Measurements from ENCODE around the gene DNMBP.
"Not testable (repeated sequence)": the region's sequence is repeated elsewhere in the genome, so short reads cannot be mapped to it uniquely, and the experiment has no call there.

Gene DNMBP

DNA sequence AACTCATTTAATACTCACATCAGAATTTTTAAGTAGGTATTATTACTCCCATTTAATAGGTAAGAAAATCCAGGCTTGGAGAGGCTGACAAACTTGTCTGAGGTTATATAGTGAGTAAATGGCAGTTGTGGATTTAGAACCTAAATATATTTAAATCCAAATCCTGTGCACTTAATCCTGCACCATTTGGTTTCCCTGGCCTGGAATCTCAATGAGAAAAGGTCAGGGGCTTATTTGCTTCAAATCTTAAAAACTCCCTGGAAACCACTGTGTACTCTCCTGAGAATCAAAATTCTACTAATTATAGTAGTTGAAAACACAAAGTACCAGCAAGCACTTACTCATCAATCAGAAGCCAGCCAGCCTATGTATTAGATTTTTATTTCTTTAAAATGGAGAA lies 97.7 kb downstream of the DNMBP start:
- TF ChIP-seq POLR2A (IDR thresholded peaks at IDR 0.05; ENCODE audit: low read length) (no peak), GATA1 (IDR thresholded peaks at IDR 0.05; ENCODE audit: low read depth, low read length) (no peak)
- DNase-seq: no peak

DNA sequence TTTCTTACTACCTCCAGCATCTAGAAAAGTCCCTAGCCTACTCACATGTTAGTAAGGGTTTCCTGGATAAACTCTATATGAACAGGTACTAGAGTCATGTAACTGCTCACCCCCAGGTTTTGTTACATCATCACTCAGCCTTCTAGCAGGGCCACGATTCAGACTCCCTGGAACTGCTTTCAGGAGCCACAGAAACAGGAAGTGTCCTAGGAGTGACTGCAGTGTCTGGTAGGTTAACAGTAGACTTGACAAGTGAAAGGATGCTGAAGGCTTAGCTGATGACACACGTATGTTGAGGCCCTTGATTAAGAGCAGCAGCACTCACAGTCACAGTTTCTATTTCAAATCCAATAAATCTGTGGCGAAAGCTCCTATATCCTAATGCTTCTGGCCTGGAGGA lies 101.2 kb downstream of the DNMBP start:
- TF ChIP-seq GATA1 (IDR thresholded peaks at IDR 0.05; ENCODE audit: low read depth, low read length) (no peak), POLR2A (IDR thresholded peaks at IDR 0.05; ENCODE audit: low read length) (no peak)
- no peak for DNase-seq

- no peak for DNase-seq
Observed at GRCh38 chr10:99906470-99906869, 103.3 kb downstream of the DNMBP start.

GRCh38 chr10:99905971-99906370 lies 103.8 kb downstream of the DNMBP start:
- no peak for DNase-seq
- no peak for TF ChIP-seq POLR2A (IDR thresholded peaks at IDR 0.05; ENCODE audit: low read length)

More at GRCh38 chr10:99906470-99906869, 103.3 kb downstream of the DNMBP start:
- TF ChIP-seq GATA1 (IDR thresholded peaks at IDR 0.05; ENCODE audit: low read depth, low read length) (no peak), POLR2A (IDR thresholded peaks at IDR 0.05; ENCODE audit: low read length) (no peak)

GRCh38 chr10:99895867-99896266 lies 113.9 kb downstream of the DNMBP start:
- no peak for DNase-seq
- no peak for TF ChIP-seq GATA1 (IDR thresholded peaks at IDR 0.05; ENCODE audit: low read depth, low read length)
- TF ChIP-seq POLR2A (IDR thresholded peaks at IDR 0.05; ENCODE audit: low read length): no peak

DNA sequence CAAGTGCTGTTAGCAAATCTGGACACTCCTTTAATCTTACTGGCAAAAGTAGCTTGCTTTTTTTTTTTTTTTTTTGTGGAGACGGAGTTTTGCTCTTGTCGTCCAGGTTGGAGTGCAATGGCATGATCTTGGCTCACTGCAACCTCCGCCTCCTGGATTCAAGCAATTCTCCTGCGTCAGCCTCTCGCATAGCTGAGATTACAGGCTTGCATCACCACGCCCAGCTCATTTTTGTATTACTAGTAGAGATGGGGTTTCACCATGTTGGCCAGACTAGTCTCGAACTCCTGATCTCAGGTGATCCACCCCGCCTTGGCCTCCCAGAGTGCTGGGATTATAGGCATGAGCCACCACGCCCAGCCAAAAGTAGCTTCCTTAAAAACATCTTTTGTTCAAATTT lies 114.7 kb downstream of the DNMBP start:
- DNase-seq: not testable (repeated sequence)

DNA sequence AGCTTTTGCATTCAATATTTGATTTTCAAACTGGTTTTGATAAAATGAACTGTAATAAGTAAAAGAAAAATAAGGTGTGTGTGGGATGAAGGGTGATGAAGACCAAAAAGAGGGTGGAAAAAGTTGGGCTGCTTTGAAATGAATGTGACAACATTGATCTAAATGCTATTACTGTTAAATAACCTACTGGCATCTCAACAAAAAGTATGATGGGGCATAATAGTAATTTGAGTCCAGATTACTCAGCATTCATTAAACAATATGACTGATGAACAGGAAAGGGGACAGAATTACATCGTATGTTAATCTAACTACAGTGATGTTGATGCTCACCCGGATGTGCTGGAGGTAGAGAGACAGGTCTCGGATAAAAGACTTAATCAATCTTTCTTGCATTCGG lies 115.1 kb downstream of the DNMBP start:
- no peak for DNase-seq
- no peak for TF ChIP-seq POLR2A (IDR thresholded peaks at IDR 0.05; ENCODE audit: low read length)
- TF ChIP-seq GATA1 (IDR thresholded peaks at IDR 0.05; ENCODE audit: low read depth, low read length): no peak

GRCh38 chr10:99888622-99889021 lies 121.1 kb downstream of the DNMBP start:
- no peak for TF ChIP-seq GATA1 (IDR thresholded peaks at IDR 0.05; ENCODE audit: low read depth, low read length)
- no peak for DNase-seq

- no peak for DNase-seq
- TF ChIP-seq POLR2A (IDR thresholded peaks at IDR 0.05; ENCODE audit: low read length) (no peak), GATA1 (IDR thresholded peaks at IDR 0.05; ENCODE audit: low read depth, low read length) (no peak)
Observed at GRCh38 chr10:99883523-99883922, 126.2 kb downstream of the DNMBP start.

GRCh38 chr10:99881371-99881770 lies 128.4 kb downstream of the DNMBP start:
- no peak for DNase-seq
- TF ChIP-seq POLR2A (IDR thresholded peaks at IDR 0.05; ENCODE audit: low read length) (no peak), GATA1 (IDR thresholded peaks at IDR 0.05; ENCODE audit: low read depth, low read length) (no peak)

- no peak for DNase-seq
- TF ChIP-seq POLR2A (IDR thresholded peaks at IDR 0.05; ENCODE audit: low read length) (no peak), GATA1 (IDR thresholded peaks at IDR 0.05; ENCODE audit: low read depth, low read length) (no peak)
Observed at GRCh38 chr10:99880080-99880835, 129.5 kb downstream of the DNMBP start.

GRCh38 chr10:99875473-99875872 lies 134.3 kb downstream of the DNMBP start:
- TF ChIP-seq POLR2A (IDR thresholded peaks at IDR 0.05; ENCODE audit: low read length) (no peak), GATA1 (IDR thresholded peaks at IDR 0.05; ENCODE audit: low read depth, low read length) (no peak)
- no peak for DNase-seq

- no peak for DNase-seq
- TF ChIP-seq POLR2A (IDR thresholded peaks at IDR 0.05; ENCODE audit: low read length): no peak
- no peak for TF ChIP-seq GATA1 (IDR thresholded peaks at IDR 0.05; ENCODE audit: low read depth, low read length)
Observed at GRCh38 chr10:99874341-99875085, 135.2 kb downstream of the DNMBP start.

- TF ChIP-seq GATA1 (IDR thresholded peaks at IDR 0.05; ENCODE audit: low read depth, low read length) (no peak), POLR2A (IDR thresholded peaks at IDR 0.05; ENCODE audit: low read length) (no peak)
- DNase-seq: no peak
Observed at GRCh38 chr10:99873846-99874245, 135.9 kb downstream of the DNMBP start.
